Activated T-cell treated with anti-CD3 and anti-CD28 coated beads, Interleukin-2, amount 50 U/mL, for 72 hours (primary cell): Measurements from ENCODE around the gene LATS1. TPM values are rescaled to one million over a fixed set of nuclear protein-coding genes. Genes with fewer than 3 reads are reported as not detected.

Experiments used
- ATAC-seq, 2 donors: fragments of 150-1000 bp; cut with Tn5 transposase; replicated peaks in 1 of 2; 2 replicates each; pipeline ENCODE4 v1.10.0; 2021; ENCODE audit warnings: moderate library complexity in 2 of 2, mild to moderate bottlenecking in 1 of 2
- DNase-seq, 2 donors: peaks; one replicate each; pipeline ENCODE4 v3.0.0; 2021 to 2022; ENCODE audit warnings: mixed read lengths in 1 of 2
- H3K27ac Mint-ChIP-seq: one replicate; pipeline ENCODE4 v1.8.0; 2022; ENCODE audit warnings: mild to moderate bottlenecking, moderate library complexity, mixed read lengths
- H3K27me3 Mint-ChIP-seq: one replicate; pipeline ENCODE4 v1.8.0; 2022; ENCODE audit warnings: low read depth, mixed read lengths
- H3K36me3 Mint-ChIP-seq, 2 donors: one replicate each; pipeline ENCODE4 v1.8.0; 2022; ENCODE audit warnings: mixed read lengths in 2 of 2, mild to moderate bottlenecking in 1 of 2; ENCODE audit not compliant: insufficient read depth in 2 of 2
- H3K4me1 Mint-ChIP-seq: one replicate; pipeline ENCODE4 v1.8.0; 2022; ENCODE audit warnings: low read depth, mixed read lengths
- H3K4me3 Mint-ChIP-seq, 2 donors: one replicate each; pipeline ENCODE4 v1.8.0; 2022; ENCODE audit warnings: mild to moderate bottlenecking in 2 of 2, mixed read lengths in 2 of 2, moderate library complexity in 2 of 2
- H3K9me3 Mint-ChIP-seq, 2 donors: one replicate each; pipeline ENCODE4 v1.8.0; 2022; ENCODE audit warnings: mixed read lengths in 2 of 2
- total RNA-seq, 2 donors: library from RNA; stranded (reverse); gene quantifications; one replicate each; pipeline ENCODE4 v1.2.3, GENCODE V29; 2022

The LATS1 gene
- total RNA-seq, 2 donors from 2014 or later = 24.0 to 24.6 TPM

- H3K4me3 Mint-ChIP-seq = no peak overlapping the region
- peaks cover 15% of the 10 kb centered on the region for H3K4me1 Mint-ChIP-seq
- H3K9me3 Mint-ChIP-seq = no peaks in the 10 kb centered on the region
- H3K27ac Mint-ChIP-seq = no peak overlapping the region
- no peaks in the 10 kb centered on the region for H3K27me3 Mint-ChIP-seq
- ATAC-seq = no peak
- H3K36me3 Mint-ChIP-seq = peaks cover 5 to 11% of the 10 kb centered on the region in 2 donors
- no peak for DNase-seq
These were observed 90.2 kb downstream of the LATS1 start for GRCh38 chr6:149627672-149628071.

- no peak for ATAC-seq
- H3K27me3 Mint-ChIP-seq = no peaks in the 10 kb centered on the region
- H3K4me1 Mint-ChIP-seq = no peaks in the 10 kb centered on the region
- no peak overlapping the region for H3K4me3 Mint-ChIP-seq
- no peak for DNase-seq
- H3K27ac Mint-ChIP-seq = no peak overlapping the region
- H3K9me3 Mint-ChIP-seq = no peaks in the 10 kb centered on the region
- H3K36me3 Mint-ChIP-seq = peaks cover 4 to 19% of the 10 kb centered on the region in 2 donors
These were observed 102.1 kb downstream of the LATS1 start for GRCh38 chr6:149615805-149616204.

GRCh38 chr6:149614337-149614736 lies 103.6 kb downstream of the LATS1 start:
- Mint-ChIP-seq H3K4me1 (no peaks in the 10 kb centered on the region), H3K4me3 (no peak overlapping the region), H3K9me3 (no peaks in the 10 kb centered on the region), H3K27me3 (no peaks in the 10 kb centered on the region), H3K27ac (peak overlapping the region; percentile 72), H3K36me3 (peaks cover 4 to 23% of the 10 kb centered on the region in 2 donors)
- no peak for ATAC-seq
- no peak for DNase-seq

GRCh38 chr6:149608381-149608982 lies 109.4 kb downstream of the LATS1 start:
- no peak overlapping the region for H3K27ac Mint-ChIP-seq
- H3K27me3 Mint-ChIP-seq = no peaks in the 10 kb centered on the region
- H3K9me3 Mint-ChIP-seq = no peaks in the 10 kb centered on the region
- DNase-seq (no peak), ATAC-seq (no peak)
- peaks cover 2 to 16% of the 10 kb centered on the region in 2 donors for H3K36me3 Mint-ChIP-seq
- peaks cover 15% of the 10 kb centered on the region for H3K4me1 Mint-ChIP-seq
- H3K4me3 Mint-ChIP-seq = no peak overlapping the region

Other genes with a start within 250 kb of the LATS1 start
- 100 to 1,000 TPM; 106 to 170 TPM for gene ZC3H12D, start 233.1 kb downstream of the LATS1 start, total RNA-seq
- gene PPIL4, start 172.1 kb downstream of the LATS1 start, total RNA-seq = 10 to 100 TPM; 29.5 to 42.0 TPM
- 10 to 100 TPM; 15.3 to 23.3 TPM for gene GINM1, start 151.7 kb downstream of the LATS1 start, total RNA-seq
- 10 to 100 TPM; 27.2 to 37.2 TPM for gene KATNA1, start 69.4 kb downstream of the LATS1 start, total RNA-seq
- gene NUP43, start 28.4 kb upstream of the LATS1 start, total RNA-seq = 10 to 100 TPM; 66.6 to 78.7 TPM
- gene PCMT1, start 31.6 kb upstream of the LATS1 start, total RNA-seq = 10 to 100 TPM; 83.5 to 86.2 TPM
- 10 to 100 TPM in 1 of 2 donors, 1 to 10 TPM in 1; 6.0 to 10.6 TPM for gene LRP11, start 146.3 kb upstream of the LATS1 start, total RNA-seq
- gene RAET1E, start 180.0 kb upstream of the LATS1 start, total RNA-seq = not detected
- not detected for gene RAET1G, start 205.0 kb upstream of the LATS1 start, total RNA-seq
- 1 to 10 TPM in 1 of 2 donors, under 1 TPM in 1; 1.00 to 1.5 TPM for gene ULBP2, start 223.9 kb upstream of the LATS1 start, total RNA-seq
- gene ULBP1, start 245.8 kb upstream of the LATS1 start, total RNA-seq = 10 to 100 TPM in 1 of 2 donors, 1 to 10 TPM in 1; 9.4 to 12.4 TPM